HK-2 (cell line): Measurements from ENCODE around the gene MPZL3.

Experiments
- DNase-seq: peaks from one replicate; pipeline ENCODE4 v3.0.0-alpha.2; 2018; ENCODE audit not compliant: unreplicated experiment

The MPZL3 gene

DNA sequence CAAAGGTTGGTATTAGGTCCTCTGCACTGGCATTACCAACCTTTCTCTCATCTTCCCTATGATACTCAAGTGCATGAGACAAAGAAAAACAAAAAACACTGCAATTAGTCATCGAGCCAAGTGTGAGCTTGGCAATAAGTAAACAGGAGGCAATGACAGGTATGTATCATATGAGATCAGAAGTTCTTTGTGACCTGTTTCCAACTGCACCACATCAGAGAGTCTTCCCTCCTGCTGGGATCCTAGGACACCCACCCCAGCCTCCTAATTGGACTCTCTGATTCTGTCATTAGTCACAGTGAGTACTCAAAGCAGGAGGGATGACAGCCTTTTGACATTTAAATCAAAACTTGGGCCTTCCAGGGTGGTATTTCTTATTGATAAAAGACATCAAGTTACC lies 19.5 kb downstream of the MPZL3 start:
- no peak for DNase-seq

DNA sequence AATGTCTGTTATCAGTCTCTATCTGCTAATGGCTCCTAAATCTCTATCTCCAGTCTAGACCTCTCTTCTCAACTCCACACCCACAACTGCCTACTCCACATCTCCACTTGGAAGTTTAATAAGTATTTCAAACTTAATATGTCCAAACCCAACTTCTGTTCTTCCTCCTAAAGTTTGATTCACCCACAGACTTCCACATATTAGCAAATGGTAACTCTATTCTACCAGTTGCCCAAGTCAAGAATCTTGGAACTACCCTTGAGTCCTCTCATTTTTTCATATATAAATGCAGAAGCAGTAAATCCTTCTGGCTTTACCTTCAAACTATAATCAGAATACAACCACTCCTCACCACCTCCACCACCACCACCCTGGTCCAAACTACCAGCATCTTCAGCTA lies 20.7 kb downstream of the MPZL3 start:
- DNase-seq: no peak

DNA sequence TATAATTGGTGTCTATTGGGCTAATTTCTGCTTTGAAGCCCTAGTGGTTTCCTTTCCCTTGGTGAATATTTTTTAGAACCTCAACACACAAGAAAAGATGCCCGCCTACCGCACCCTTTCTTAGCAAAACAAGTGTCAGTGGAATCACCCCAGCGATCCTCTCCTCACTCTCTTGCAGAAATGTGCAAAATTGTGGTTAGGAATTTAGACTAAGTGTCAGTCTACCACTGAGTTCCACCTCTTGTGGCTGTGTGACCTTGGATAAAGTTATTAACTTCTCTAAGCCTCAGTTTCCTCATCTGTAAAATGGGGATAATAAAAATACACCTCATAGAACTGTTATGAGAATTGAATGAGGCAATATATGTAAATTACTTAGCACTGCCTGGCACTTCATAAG lies 22.1 kb downstream of the MPZL3 start:
- no peak for DNase-seq

DNA sequence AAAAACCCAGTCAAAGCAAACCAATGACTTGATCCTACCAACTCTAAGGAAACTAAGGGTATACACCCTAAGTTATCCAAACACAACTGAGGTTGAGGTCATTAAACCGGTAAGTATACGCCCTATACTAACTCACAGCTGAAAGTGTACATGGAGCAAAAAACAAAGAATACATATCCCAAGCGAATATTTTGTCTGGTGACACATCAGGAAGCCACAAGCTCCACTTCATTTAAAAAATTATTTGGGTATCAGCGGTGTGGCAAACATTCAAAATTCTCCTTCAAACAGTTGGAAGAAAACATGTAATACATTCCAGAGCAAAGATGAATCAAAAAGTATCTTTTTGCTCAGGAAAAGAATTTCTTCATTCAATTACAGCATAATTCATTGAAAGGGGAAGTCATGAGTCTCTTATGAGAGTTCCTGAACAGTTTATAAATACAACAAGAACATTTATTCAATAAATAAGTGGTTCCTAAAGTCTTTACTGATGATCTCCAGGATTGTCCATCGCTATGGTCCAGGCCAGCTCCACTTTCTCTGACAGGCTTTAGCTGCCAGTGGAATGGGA lies 22.8 kb downstream of the MPZL3 start:
- no peak for DNase-seq

DNA sequence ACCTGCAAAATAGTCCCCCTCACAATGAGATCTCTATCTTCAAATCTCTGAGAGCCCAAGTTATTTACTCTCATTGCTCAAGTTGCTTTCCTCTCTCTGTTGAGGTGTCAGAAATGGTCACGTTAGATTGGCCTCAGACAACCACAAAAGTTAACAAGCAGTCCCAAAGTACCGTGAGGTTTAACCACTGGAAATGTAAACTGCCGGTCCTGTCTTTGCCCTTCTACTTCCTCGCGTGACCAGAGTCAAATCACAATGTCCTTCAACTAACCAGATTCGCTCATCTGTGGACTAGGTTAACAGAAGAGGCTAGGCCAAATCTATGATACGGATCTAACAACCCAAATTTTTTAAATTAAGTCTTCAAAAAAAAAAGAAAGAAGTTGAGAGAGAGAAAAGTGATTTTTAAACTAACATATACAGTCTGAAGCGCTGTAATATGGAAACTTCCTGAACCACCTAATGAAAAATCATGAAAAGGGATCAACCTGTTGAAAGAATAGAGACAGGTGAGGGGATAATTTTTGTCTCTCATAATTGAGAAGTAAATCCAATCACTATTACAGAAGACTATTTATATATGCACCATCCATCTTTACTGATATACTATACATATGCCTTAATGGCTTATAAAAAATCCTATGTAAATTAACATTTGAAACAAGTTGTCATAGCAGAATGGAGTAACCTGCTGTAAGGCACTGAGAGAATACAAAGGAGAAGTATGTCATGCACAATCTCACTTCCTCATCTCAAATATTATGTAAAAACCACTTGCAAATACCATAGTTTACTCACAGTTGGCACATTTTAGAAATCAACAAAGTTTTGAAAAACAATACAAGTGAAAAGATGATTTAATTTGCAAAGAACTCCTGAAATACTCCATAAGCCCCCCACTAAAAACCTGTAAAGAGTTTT lies 24.0 kb downstream of the MPZL3 start:
- no peak for DNase-seq

DNA sequence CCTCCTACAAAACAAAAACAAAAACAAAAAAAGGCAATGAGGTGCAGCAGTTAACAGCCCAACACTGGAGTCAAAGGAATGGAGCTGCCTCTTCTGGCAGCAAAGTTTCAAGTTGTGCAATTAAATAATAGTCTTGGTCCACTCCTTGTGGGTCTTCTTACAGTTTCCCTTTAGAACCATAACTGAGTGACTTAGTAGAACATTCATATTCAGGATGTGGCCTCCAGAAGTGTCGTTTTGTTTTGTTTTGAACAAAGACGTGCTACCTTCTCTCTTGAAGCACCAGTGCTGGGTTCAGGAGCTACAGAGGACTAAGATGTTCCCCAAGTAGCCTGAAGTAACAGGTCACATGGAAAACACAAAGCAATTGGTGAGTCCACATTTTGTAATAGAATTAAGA lies 25.4 kb downstream of the MPZL3 start:
- DNase-seq: no peak

DNA sequence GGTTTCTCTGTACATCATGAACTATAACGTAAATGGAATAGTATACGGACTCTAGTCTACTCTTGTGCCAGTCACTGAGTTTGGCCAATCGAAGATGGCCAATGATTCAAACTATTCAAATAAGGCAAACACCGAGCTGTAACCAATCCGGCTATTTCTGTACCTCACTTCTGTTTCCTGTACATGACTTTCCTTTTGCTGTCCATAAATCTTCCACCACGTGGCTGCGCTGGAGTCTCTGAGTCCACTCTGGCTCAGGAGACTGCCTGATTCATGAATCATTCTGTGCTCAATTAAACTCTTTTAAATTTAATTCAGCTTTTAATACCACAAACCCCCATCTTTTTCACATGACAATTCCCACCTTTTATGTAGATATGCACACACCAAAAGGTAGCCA lies 25.9 kb downstream of the MPZL3 start:
- DNase-seq: no peak

DNA sequence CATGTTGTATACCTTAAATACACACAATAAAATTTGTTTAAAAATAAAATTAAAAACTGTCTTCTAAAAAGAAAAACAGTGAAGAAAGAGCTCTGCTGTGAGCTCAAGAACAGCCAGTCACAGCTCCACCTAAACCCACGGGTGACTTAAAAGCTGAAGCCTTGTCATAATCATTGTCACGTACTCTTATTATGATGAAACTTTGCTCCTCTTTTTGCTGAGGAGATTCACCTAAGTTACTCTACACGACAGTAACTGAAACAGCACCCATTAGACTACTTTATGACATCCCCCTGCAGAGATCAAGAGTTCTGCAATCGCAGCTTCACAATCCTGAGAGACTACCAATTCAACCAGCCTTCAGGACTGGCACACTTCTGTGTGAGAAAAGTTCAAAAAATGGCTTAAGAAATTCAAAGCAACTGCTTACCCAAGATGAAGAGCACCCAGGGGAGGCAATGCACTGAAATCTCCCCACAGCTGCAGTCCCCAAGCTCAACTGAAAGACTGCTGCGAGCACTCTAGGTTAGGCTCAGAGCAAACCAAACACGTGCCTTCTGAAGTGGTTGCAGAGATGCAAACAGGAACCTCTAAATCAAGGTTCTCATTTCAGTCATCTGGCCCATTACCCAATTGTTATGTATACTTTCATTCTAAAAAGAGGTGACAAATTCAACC lies 27.5 kb downstream of the MPZL3 start, which contains the start of gene JAML:
TSS of gene JAML (minus strand) at position 501 of the 678 bp plus-strand sequence. CDS start 10,145 bp downstream, outside the sequence.
- DNase-seq: no peak

DNA sequence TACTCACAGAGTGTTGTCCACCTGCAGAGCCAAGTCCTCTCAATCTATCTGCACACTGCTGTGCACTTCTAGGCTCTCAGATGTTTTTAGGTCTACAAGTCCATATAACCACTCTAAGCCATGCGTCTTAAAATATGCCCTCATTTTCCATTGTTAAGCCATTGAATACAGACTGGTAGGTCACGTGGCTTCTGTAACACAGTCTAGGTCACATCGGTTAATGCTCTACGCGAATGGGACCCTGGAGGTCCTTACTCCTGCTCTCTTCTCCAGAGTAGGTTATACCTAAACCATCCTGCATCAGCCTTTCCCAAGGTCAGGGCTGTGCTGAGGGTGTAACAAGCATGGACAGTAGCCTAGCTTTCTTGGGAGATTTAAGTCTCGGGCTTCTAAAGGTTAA lies 28.2 kb downstream of the MPZL3 start:
- no peak for DNase-seq

DNA sequence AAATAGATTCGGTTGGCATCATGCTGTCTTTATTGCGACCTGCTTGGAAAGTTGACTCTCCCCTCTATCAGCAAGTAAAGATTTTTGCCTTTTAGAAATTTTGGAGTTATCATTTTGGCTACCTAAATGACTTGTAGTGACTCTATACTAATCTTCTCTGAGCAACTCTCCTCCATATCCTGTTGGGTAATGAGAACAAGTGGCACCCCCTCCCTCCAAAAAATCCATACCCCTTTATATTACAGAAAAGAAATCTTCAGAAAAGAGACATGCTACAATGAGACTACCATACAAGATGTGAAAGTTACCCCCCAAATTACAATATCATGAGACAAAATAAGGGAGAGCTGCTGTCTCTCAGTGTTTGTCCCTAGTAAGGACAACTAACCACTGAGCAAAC lies 28.6 kb downstream of the MPZL3 start:
- DNase-seq: no peak

DNA sequence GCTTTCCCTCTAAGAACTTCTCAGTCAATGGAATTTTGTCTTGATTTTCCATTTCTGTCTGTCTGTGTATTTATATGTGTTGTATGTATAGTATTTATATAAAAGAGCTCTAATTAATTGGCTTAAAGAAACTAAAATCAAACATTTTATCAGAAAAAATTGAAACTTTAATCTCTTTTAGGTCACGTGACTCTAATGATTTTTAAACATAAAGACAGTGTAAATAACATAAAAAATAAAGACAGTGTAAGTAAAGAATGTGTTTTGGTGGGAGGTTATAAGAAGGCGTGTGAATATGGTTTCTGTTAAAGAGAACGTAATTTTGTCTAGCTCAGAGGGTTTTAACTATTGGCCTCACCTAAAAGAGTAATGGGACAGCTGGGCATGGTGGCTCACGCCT lies 29.7 kb downstream of the MPZL3 start:
- no peak for DNase-seq

DNA sequence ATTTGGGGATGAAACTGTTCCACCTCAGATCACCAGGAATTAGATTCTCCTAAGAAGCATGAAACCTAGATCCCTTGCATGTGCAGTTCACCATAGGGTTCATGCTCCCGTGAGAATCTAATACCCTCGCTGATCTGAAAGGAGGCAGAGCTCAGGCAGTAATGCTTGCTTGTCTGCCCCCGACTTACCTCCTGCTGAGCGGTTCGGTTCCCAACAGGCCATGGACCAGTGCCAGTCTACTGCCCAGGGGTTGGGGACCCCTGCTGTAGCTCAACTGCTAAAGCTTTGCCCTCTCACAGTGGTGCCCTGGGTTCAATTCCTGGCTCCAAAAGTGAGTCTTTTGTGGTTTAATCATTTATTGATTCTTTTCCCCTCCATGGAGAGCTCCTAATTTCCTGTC lies 30.7 kb downstream of the MPZL3 start:
- no peak for DNase-seq

DNA sequence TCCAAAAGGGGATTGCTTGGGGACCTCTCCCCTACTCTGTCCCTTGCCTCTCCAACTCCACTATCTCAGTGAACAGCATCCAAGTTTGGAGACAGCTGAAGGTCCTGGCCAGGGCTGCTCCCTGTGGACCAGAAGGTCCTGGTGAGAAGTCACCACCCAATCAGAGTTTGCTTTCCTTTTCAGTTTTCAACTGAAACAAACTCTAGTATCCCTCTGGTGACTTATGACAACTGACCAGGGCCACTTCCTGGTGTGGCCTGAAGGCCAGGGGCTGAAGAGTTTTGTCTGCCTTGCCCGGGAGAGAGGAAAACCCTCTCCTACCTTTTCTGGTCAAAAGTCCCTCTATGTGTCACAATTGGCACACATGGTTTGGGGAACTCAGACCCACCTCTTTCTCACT lies 32.4 kb downstream of the MPZL3 start:
- no peak for DNase-seq

DNA sequence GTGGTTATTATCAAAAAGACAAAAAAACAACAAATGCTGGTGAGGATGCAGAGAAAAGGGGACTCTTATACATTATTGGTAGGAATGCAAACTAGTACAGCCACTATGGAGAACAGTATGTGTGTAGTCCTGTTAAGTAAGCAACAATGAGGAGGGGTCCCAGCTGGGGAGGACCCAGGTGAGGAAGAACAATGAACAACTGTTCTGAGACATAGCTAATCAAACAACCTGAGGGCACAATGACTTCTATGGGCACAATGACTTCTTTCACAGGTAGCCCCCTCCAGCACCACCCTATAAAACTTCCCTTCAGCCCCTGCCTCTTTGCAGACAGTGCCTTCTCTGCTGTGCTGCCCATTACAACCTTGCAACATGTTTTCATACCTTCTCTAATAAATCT lies 32.9 kb downstream of the MPZL3 start:
- DNase-seq: no peak

DNA sequence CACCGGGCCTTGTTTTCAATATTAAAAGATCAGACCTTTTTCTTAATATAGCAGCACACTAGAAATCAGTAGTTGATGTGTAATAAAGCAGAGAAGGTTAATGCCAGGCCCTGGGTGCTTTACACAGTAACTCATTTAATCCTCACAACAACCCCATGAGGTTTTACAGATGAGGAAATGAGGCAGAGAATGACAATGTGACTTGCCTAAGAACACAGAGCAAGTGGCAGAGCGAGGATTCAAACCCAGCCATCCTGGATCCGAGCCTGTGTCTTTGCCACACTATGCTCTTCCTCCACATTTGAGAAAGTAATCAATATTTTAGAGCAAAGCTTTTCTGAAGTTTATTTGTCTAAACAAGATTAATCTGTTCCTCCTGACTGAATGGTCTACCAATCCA lies 34.6 kb downstream of the MPZL3 start:
- DNase-seq: no peak

DNA sequence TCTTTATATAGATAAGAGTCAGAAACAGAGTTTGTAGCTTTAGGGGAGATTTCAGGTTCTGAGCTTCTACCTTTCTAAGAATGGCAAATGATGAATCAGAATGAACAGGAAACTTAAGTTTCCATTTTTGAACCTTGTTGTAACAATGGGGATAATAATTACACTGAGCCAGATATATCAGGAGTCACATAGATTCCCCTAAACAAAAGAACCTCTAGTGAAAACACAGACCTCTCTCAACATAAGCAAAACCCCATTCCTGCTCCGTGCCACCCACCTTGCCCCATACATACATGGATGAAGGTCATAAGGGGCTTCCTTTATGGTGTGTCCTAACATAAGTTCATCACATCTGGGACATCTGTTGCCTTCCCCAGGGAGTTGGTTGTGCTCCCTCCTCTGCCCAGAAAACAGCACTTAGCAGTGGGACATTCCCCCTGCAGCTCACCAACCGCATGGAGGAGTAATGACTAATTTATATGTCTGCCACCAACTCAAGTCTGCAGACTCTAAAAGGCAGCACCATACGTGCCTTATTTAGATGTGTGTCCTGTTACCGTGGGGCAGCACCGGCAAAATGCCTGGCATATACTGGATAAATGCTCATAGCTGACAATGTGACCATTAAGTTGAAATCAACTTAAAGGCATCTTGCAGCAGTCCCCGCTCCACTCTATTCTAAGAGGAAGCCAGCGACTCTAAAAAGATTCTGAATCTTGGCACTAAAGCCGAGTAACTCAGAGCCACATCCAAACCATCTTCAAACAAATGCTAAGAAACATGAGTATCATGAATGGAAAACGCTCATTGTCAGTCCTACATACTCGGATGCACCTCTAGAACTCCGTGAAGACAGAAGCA lies 35.3 kb downstream of the MPZL3 start:
- no peak for DNase-seq

DNA sequence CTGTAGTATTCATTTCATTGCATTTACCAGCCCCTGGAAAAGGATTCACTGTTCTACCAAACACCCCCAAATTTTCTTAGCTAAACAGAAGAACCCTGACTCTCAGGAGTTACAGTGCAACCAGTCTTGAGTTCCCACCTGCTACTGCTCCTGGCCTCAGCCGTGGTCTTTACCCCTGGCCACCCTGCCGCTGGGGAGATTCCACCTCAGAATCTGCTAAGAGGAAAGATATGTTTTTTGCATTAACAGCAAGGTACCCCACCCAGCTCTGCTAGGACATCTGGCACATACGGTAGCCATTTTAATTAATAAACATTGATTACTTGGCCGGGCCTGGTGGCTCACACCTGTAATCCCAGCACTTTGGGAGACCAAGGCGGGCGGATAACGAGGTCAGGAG lies 36.4 kb downstream of the MPZL3 start:
- DNase-seq: no peak

DNA sequence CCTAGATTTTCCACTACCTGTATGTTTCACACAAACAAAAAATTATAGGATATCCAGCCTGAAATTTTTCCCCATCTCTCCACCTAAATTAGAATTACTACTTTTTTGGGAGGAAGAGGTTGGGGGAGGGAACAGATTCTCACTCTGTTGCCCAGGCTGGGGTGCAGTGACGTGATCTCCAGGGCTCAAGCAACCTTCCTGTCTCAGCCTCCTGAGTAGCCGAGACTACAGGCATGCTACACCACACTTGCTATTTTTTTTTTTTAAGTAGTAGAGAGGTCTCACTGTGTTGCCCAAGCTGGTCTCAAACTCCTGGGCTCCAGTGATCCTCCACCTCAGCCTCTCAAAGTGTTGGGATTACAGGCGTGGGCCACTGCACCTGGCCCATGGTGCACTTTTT lies 36.9 kb downstream of the MPZL3 start:
- DNase-seq: no peak

DNA sequence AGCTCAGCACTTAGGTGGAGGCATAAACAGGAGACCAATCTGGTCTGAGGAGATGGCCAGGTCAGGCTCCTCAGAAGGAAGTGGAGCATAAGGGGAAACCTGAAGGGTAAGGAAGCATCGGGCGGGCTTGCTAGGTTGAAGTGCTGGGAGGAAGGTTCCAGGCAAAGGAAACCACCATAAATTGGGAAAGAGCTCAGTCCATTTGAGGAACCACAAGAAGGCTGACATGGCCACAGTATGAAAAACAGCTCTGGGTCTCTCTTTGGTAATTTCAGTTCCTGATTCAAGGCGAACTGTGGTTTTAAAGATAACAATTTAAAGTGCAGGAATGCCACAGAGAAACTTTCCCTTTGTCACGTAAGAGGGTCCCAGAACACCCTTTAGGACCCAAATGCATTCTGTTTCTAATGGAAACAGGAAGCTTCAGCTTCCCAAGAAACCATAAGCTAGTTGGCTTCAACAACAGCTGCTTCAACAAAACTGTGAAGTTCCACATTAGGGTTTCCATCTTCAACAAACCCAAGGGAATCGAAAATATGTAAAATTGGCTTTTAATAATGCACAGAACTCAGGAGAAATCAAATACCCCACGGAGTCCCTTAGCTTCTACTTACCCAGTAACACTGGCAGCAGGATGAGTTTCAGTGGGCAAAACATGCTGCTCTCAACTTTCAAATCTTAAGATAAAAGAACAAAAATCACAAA lies 37.8 kb downstream of the MPZL3 start:
- DNase-seq: no peak

DNA sequence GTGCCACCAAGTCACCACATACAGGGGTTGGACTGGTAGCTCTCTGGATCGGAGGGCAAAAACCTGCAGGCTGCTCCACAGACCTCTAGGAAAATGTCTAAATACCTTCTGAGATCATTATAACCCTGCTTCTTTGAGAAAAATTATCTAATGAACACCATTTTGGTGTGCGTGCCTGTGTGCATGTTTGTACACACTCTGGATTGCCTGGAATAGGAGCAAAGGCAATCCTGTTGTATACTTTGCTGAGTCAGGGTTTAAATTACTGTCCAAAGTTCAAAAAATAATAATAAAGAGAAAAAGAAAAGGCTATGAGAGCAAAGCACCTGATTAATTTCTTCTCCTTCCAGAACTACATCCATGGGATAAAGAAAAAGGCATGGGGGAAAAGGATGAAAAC lies 38.4 kb downstream of the MPZL3 start:
- no peak for DNase-seq

DNA sequence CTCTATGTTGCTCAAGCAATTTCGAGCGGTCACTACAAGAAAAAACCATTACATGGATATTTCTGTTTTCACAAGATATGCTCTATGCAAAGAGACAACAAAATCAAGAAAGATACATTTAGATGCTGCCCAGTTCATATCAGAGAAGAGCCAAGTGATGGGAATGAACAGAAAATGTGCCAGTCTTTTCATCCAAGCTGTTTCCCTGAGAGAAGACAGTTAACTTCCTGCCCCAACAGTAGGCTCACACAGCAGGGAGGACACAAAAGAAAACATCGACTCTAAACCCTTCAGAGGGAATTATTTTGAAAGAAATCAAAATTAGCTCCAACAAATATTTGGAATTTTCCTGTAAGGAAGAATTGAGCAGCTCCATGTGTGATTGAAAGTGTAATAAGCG lies 39.0 kb downstream of the MPZL3 start:
- no peak for DNase-seq
